Heart right ventricle (tissue), 16 donors: ENCODE measurements around the gene TEPSIN. TPM values are rescaled to one million over a fixed set of nuclear protein-coding genes. Genes with fewer than 3 reads are reported as not detected.
A peak's percentile ranks its signal among the peaks of the same experiment; 100 is the strongest.

Source experiments
- ATAC-seq, 8 donors: fragments of 200-7000 bp; cut with Tn5 transposase; one replicate each; pipeline ENCODE4 v1.9.1; 2020; ENCODE audit warnings: mild to moderate bottlenecking in 8 of 8, moderate library complexity in 8 of 8, moderate number of reproducible peaks in 1 of 8
- DNase-seq, 2 donors: peaks; one replicate each; pipeline ENCODE4 v3.0.0-alpha.2; 2020
- H3K27ac ChIP-seq, 10 donors: fragments of 200-600 bp; sonication (generic) in 2 of 10; one replicate each; pipeline versions ENCODE4 v1.5.0 to v1.8.0; 2020 to 2022; ENCODE audit warnings: mild to moderate bottlenecking in 3 of 10
- H3K27me3 ChIP-seq, 7 donors: fragments of 200-600 bp; one replicate each; pipeline ENCODE4 v1.8.0; 2021 to 2022; ENCODE audit warnings: mild to moderate bottlenecking in 2 of 7
- H3K36me3 ChIP-seq, 9 donors: fragments of 200-600 bp; sonication (generic) in 1 of 9; one replicate each; pipeline versions ENCODE4 v1.5.0 to v1.8.0; 2020 to 2022; ENCODE audit warnings: mild to moderate bottlenecking in 2 of 9
- H3K4me1 ChIP-seq, 9 donors: fragments of 200-600 bp; sonication (generic) in 1 of 9; one replicate each; pipeline versions ENCODE4 v1.5.0 to v1.8.0; 2020 to 2022; ENCODE audit warnings: mild to moderate bottlenecking in 4 of 9
- H3K4me3 ChIP-seq, 10 donors: fragments of 200-600 bp; sonication (generic) in 2 of 10; one replicate each; pipeline versions ENCODE4 v1.5.0 to v1.8.0; 2020 to 2022; ENCODE audit warnings: mild to moderate bottlenecking in 7 of 10, moderate library complexity in 2 of 10
- H3K9me3 ChIP-seq, 11 donors: fragments of 200-600 bp in 10 of 11; sonication (generic) in 2 of 11; one replicate each; pipeline versions ENCODE4 v1.5.0 to v1.8.0; 2013 to 2022; ENCODE audit warnings: mild to moderate bottlenecking in 2 of 11, control low read depth in 1 of 11, moderate library complexity in 1 of 11
- CTCF ChIP-seq, 9 donors: fragments of 200-600 bp; sonication (generic) in 2 of 9; IDR thresholded peaks; one replicate each; pipeline versions ENCODE4 v1.5.0 to v1.8.0; 2021 to 2022; ENCODE audit warnings: antibody characterized with exemption in 9 of 9, mild to moderate bottlenecking in 5 of 9, moderate library complexity in 1 of 9
- WGBS, 2 donors: extraction: QIAGEN DNeasy Blood & Tissue Kit; methylation state at CpG; one replicate each; pipeline ENCODE4 v1.1.7; 2013; ENCODE audit warnings: inconsistent platforms in 1 of 2; 5-methylcytosine and 5-hydroxymethylcytosine counted together
- intact Hi-C, 10 donors: fragments of 100-400 bp; cut with DNase I; formaldehyde crosslinking; loops; one replicate each; pipeline versions ENCODE4 v1.11.1 to v1.14.2; 2022
- polyA plus RNA-seq, 2 donors: library from polyadenylated mRNA; stranded (reverse); fragments of 200-250 nt; gene quantifications; one replicate each; pipeline ENCODE4 v1.2.3, GENCODE V29; 2013
- total RNA-seq, 10 donors: library from RNA; stranded (reverse); fragmentation: NEBNext Ultra II Directional in 3 of 10; extraction: Animal tissue kit (Norgen Biotek cat#: 25700) in 3 of 10; gene quantifications; one replicate each; pipeline versions ENCODE4 v1.2.1 to v1.2.4, GENCODE V29; 2021 to 2023
- donor health status: Arrhythmogenic right ventricular cardiomyopathy.
- donor health status: ischemic (EF 13 %, LVEDD 7.1; RV severe dilation, severe dysfunction).
- donor health status: healthy with polysubstance abuse.
- donor health status: DM: no; HTN: yes; CAD: no.
- donor health status: DM: no; HTN: no; CAD: no.
- donor health status: ischemic (EF 25% LVEDD 6.9; RV normal size, moderate dysfunction).
- donor health status: ischemic (EF 25% LVEDD 5.7; RV mildly dilated, moderate dysfunction).
- donor health status: healthy.
- donor health status: DM: yes; HTN: yes; CAD: no.
- donor health status: Ischemic cardiomyopathy.
- donor health status: ischemic (EF 35%, LVEDD 5.7; RV mildly dilated, moderate dysfunction).
- donor health status: nonischemic (EF 11% LVEDD 7.7; RV severe dilation, severe dysfunction).
- donor health status: DM: yes; HTN: yes; CAD: no.
- donor health status: PGD.
- donor health status: ischemic (EF 29% LVEDD 5.4; RV normal size, mild dysfunction).
- donor health status: nonischemic (EF 23%, LVEDD 6.1; RV moderate dilation, normal function).

Gene TEPSIN
- total and polyA plus RNA-seq, 12 donors, result 6.2 to 30.4 (median 9.8) TPM

GRCh38 chr17:81208651-81209050 is 30.2 kb downstream of the TEPSIN start:
- DNase-seq (no peak), ATAC-seq (peak in 1 of 8 donors; percentile 10)
- Histone ChIP-seq H3K27me3 (no peaks in the 10 kb centered on the region), H3K27ac (no peak overlapping the region), H3K36me3 (peaks cover 0 to 26% (median 0%) of the 10 kb centered on the region in 9 donors), H3K4me1 (peaks cover 0 to 9% (median 0%) of the 10 kb centered on the region in 9 donors), H3K4me3 (no peak overlapping the region), H3K9me3 (no peaks in the 10 kb centered on the region)
- WGBS, 2 donors, result 95 to 96% methylated on average over 10 of the region's 10 CpGs
- no peak for TF ChIP-seq CTCF (IDR thresholded peaks at IDR 0.05)
- intact Hi-C loops, result loop anchor here in 1 of 10 donors (10.0 kb wide), 1 partner anchor 194 kb away; no protein-coding TSS in a partner anchor

- no peak overlapping the region for H3K4me3 ChIP-seq
- DNase-seq (no peak), ATAC-seq (no peak)
- no peaks in the 10 kb centered on the region for H3K27me3 ChIP-seq
- 90 to 93% methylated on average over 21 of the region's 21 CpGs for WGBS, 2 donors
- TF ChIP-seq CTCF (IDR thresholded peaks at IDR 0.05), result no peak
- H3K27ac ChIP-seq, result no peak overlapping the region
- H3K9me3 ChIP-seq, result no peaks in the 10 kb centered on the region
- intact Hi-C loops, result loop anchor here in 1 of 10 donors (10.0 kb wide), 1 partner anchor 193 kb away; no protein-coding TSS in a partner anchor
- peaks cover 0 to 33% (median 0%) of the 10 kb centered on the region in 9 donors for H3K36me3 ChIP-seq
- H3K4me1 ChIP-seq, result peaks cover 0 to 9% (median 0%) of the 10 kb centered on the region in 9 donors
These were observed 31.0 kb downstream of the TEPSIN start for GRCh38 chr17:81207610-81208581.

- intact Hi-C loops, result loop anchor here in 1 of 10 donors (10.0 kb wide), 1 partner anchor 192 kb away; no protein-coding TSS in a partner anchor
- H3K27me3 ChIP-seq, result no peaks in the 10 kb centered on the region
- peaks cover 0 to 42% (median 0%) of the 10 kb centered on the region in 9 donors for H3K36me3 ChIP-seq
- H3K4me1 ChIP-seq, result peaks cover 0 to 9% (median 0%) of the 10 kb centered on the region in 9 donors
- H3K4me3 ChIP-seq, result no peak overlapping the region
- no peak for DNase-seq
- H3K9me3 ChIP-seq, result no peaks in the 10 kb centered on the region
- H3K27ac ChIP-seq, result no peak overlapping the region
- no peak for ATAC-seq
- 96 to 98% methylated on average over 12 of the region's 12 CpGs for WGBS, 2 donors
- no peak for TF ChIP-seq CTCF (IDR thresholded peaks at IDR 0.05)
These were observed 32.2 kb downstream of the TEPSIN start for GRCh38 chr17:81206657-81207056.

- intact Hi-C loops, result loop anchor here in 1 of 10 donors (10.0 kb wide), 1 partner anchor 191 kb away; no protein-coding TSS in a partner anchor
- WGBS, 2 donors, result 70 to 73% methylated on average over 4 of the region's 4 CpGs
These were observed 32.7 kb downstream of the TEPSIN start for GRCh38 chr17:81206166-81206565.

More at GRCh38 chr17:81206166-81206565, 32.7 kb downstream of the TEPSIN start:
- Histone ChIP-seq H3K27ac (no peak overlapping the region), H3K4me1 (peaks cover 0 to 6% (median 0%) of the 10 kb centered on the region in 9 donors), H3K9me3 (no peaks in the 10 kb centered on the region), H3K4me3 (no peak overlapping the region), H3K36me3 (peaks cover 0 to 42% (median 0%) of the 10 kb centered on the region in 9 donors), H3K27me3 (no peaks in the 10 kb centered on the region)
- DNase-seq (no peak), ATAC-seq (no peak)
- TF ChIP-seq CTCF (IDR thresholded peaks at IDR 0.05), result no peak
